H7 (cell line): ENCODE measurements around the gene RHCG. TPM values are rescaled to one million over a fixed set of nuclear protein-coding genes. Genes with fewer than 3 reads are reported as not detected.

ENCODE experiments used
- DNase-seq: peaks from one replicate; pipeline ENCODE4 v3.0.0; 2012
- H3K27me3 ChIP-seq: 2 replicates; pipeline ENCODE4 v1.6.0; 2011; ENCODE audit warnings: mild to moderate bottlenecking, low read length; ENCODE audit not compliant: control insufficient read depth, insufficient read depth
- H3K36me3 ChIP-seq: replicated peaks from 2 replicates; pipeline ENCODE4 v1.5.1; 2011; ENCODE audit warnings: low read length; ENCODE audit not compliant: control insufficient read depth, insufficient read depth
- H3K4me3 ChIP-seq: 2 replicates; pipeline ENCODE4 v1.5.1; 2011; ENCODE audit warnings: low read depth, mild to moderate bottlenecking, control low read depth, low read length, moderate library complexity; ENCODE audit not compliant: insufficient read depth
- total RNA-seq: library from RNA; depleted of rRNA; stranded (reverse); fragments of >200 nt; shearing (Covaris generic); gene quantifications from 2 replicates; pipeline ENCODE4 v1.2.3, GENCODE V29; 2014

RHCG gene
- total RNA-seq, 1 experiment from 2014 or later = not detected

DNA sequence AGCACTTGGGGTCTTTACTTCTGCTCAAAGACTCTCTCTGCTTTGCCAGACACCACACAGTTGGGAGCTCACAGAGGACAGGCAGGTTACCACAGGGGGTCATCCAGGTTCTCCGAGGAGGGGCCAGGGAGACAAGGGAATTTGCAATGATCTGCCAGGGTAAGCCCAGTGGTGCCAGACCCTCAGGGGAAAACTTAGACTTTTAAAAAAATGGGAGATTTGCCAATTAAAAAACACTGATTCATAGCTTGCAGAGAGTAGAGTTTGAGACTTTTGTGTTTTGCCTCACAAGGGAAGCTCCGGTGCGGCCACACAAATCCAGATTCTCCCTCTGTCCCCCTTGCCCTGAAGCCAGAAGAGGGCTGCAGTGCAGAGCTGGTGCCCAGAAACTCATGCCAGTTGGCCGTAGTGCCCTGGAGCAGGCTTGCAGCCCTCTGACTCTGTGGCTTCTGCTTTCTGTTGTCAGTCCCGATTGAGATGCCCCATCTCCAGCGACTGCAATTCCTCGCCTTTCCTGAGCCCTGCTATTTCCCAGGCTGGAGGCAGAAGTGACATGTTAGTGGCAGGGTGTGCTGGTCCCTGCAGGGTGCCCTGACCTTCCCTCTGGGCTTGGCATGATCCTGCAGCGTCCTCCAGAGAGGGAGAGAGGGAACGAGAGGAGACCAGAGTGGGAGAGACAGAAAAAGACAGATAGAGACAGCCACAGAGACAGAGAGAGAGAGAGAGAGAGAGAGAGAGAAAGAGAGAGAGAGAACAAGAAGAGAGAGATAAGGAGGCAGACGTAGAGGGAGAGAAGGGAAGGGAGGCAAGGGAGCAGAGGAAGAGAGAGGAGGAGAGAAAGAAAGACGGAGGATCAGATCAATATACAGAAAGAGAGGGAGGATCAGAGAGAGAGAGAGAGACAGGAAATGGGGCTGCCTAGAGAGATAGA, 46.0 kb downstream of the RHCG start:
- DNase-seq = peak; percentile 67
- H3K36me3 ChIP-seq = no peaks in the 10 kb centered on the region
- H3K4me3 ChIP-seq = no peak overlapping the region
- H3K27me3 ChIP-seq = peaks cover 6% of the 10 kb centered on the region

GRCh38 chr15:89448825-89449224, 47.6 kb downstream of the RHCG start:
- no peaks in the 10 kb centered on the region for H3K36me3 ChIP-seq
- peaks cover 6% of the 10 kb centered on the region for H3K27me3 ChIP-seq
- no peak overlapping the region for H3K4me3 ChIP-seq
- no peak for DNase-seq

DNA sequence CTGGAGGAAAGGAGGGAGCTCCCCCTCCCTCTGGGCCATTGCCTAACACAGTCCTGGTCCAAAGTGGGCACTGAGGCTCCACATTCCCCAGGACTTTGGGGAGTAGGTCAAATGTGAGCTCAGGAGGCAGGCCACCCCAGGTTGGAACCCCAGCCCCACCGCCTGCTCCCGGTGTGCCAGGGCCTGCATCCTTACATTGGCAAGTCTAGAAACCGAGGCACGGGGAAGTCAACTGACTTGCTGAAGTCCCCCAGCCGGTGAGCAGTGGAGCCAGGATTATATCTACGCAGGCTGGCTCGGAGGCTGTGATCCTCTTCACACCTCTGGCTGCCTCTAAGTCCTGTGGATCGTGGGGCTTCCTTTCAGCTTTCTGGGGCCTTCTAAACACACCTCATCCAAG, 48.7 kb downstream of the RHCG start:
- DNase-seq = no peak
- no peak overlapping the region for H3K4me3 ChIP-seq

DNA sequence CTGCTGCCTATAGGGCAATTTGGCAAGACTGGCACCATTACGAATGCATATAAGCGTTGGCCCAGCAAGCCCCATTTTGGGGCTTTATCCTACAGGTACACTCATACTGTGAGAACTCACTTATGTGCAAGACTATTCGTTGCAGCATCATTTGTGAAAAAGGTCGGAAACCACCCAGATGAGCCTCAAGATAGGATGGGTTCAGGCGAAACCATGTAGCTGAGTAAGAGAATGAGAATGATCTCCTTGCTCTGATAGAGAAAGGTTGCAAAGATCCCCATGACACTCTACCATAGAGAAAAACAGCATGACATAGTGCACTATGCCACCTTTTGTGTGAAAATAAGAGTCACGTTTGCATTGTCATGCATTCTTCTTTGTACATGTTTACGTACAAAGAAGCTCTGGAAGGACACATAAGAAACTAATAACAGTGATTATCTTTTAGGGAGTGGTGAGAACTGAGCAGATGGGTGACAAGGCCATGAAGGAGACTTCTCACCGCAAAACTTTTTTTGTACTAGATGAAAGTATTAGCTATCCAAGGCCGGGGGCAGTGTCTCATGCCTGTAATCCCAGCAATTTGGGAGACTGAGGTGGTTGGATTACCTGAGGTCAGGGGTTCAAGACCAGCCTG, 50.0 kb downstream of the RHCG start:
- Histone ChIP-seq H3K36me3 (no peaks in the 10 kb centered on the region), H3K4me3 (no peak overlapping the region), H3K27me3 (peaks cover 6% of the 10 kb centered on the region)
- DNase-seq = no peak

More for the DNA sequence above, 48.7 kb downstream of the RHCG start:
- Histone ChIP-seq H3K36me3 (no peaks in the 10 kb centered on the region), H3K27me3 (peaks cover 6% of the 10 kb centered on the region)

GRCh38 chr15:89445518-89445917, 50.9 kb downstream of the RHCG start:
- H3K4me3 ChIP-seq = no peak overlapping the region
- no peaks in the 10 kb centered on the region for H3K36me3 ChIP-seq
- no peak for DNase-seq
- H3K27me3 ChIP-seq = peaks cover 5% of the 10 kb centered on the region

DNA sequence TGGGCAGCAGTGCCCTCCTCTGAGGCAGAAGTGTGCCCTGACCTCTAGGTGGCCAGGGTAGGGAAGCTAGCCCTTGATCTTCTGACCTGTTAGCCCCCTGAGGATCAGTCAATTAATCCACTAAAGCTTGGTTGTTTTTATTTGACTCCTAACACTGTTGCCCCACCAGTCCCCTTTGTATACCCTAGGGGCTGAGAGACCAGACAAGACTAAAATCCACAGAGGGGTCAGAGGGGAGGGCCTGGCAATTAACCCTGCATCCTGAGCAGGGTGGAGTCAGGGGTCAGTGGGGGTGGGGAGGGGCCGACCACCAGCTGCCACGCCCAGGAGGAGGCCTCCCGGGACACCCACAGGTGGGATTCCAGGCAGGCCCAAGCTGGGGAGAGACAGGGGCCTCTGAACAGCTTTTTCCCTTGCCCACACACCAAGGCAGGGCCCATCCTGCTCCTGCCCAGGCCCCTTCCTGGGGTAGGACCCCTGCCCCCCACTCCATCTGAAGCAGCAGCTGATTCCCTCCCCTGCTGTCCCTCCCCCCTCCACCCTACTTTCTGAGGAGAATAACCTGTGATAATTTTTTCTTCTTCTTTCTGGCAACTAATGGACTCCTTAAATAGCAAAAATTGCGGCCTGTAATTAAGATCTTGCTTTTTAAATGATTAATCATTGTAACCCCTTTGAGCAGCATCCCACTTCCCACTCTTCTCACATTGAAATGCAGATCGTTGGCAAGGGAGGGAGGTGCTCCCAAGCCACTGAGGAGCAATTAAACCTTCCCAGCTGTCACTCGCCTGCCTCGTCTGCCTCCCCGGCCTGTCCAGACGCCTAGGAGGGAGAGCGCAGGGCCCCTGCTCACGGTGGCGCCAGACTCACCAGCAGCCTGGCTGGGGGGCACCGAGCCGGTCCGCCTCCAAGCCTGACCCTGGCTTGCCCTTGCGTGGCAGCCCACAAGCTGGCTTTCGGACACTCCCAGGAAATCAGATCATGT, 51.9 kb downstream of the RHCG start:
- no peaks in the 10 kb centered on the region; the same call in none of the 2 replicates for H3K27me3 ChIP-seq
- no peak overlapping the region for H3K4me3 ChIP-seq
- no peaks in the 10 kb centered on the region for H3K36me3 ChIP-seq
- DNase-seq = peak; percentile 87

- H3K4me3 ChIP-seq = no peak overlapping the region
- no peaks in the 10 kb centered on the region for H3K36me3 ChIP-seq
- peaks cover 2% of the 10 kb centered on the region for H3K27me3 ChIP-seq
- DNase-seq = peak; percentile 62
Observed at GRCh38 chr15:89443581-89443980, 52.8 kb downstream of the RHCG start.

DNA sequence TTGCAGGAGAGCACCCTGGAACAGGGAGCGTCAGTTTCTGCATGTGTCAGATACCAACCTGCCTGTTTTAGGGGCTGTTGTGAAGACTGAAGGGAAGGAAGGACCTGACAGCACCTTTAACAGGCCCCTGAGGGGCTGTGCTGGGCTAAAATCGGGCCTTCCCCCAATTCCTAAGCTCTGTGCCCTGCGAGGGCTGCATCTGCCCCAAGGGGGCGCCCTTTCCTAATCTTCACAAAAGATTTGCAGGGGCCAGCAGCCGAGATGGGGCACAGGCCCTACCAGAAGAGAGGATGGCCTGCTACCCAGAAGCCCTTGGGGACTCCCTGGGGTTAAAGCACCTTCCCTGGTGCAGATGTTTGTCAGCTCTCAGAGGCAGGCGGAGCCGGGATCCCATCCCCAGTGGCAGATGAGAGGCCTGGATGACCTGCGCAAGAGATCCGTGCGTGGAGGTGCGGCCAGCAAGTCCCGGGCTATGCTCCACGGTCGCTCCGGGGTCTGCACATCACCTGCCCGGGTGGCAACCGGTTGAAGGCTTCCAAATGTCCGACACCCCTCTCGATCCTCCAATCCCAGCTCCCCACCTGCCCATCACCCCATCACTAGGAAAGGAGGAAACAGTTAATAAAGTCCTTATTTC, 53.6 kb downstream of the RHCG start:
- Histone ChIP-seq H3K27me3 (peaks cover 2% of the 10 kb centered on the region), H3K4me3 (no peak overlapping the region), H3K36me3 (no peaks in the 10 kb centered on the region)
- peak; percentile 95 for DNase-seq

DNA sequence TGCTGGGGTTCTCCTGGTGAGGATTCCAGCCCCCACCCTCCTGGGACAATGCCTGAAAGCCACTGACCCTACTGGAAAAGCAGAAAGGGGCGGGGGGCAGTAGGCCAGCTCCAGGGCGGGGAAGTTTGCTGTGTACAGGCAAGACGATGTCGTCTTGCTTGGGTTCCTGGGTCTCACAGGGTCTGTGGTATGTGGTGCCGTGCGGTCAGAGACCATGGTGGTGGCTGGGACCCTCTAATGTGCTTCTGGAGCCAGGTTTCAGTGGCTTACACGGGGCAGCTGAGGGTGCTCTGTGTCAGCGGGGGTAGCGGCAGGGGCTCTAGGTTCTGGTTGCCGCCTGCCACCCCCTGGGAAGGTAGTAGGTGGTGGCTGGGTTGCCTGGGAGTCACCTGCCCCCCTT, 54.2 kb downstream of the RHCG start:
- H3K36me3 ChIP-seq = no peaks in the 10 kb centered on the region
- H3K27me3 ChIP-seq = peaks cover 2% of the 10 kb centered on the region
- no peak for DNase-seq
- no peak overlapping the region for H3K4me3 ChIP-seq

- Histone ChIP-seq H3K4me3 (no peak overlapping the region), H3K36me3 (no peaks in the 10 kb centered on the region), H3K27me3 (peaks cover 4% of the 10 kb centered on the region)
- DNase-seq = peak; percentile 73
Observed at GRCh38 chr15:89441295-89441812, 55.0 kb downstream of the RHCG start.

DNA sequence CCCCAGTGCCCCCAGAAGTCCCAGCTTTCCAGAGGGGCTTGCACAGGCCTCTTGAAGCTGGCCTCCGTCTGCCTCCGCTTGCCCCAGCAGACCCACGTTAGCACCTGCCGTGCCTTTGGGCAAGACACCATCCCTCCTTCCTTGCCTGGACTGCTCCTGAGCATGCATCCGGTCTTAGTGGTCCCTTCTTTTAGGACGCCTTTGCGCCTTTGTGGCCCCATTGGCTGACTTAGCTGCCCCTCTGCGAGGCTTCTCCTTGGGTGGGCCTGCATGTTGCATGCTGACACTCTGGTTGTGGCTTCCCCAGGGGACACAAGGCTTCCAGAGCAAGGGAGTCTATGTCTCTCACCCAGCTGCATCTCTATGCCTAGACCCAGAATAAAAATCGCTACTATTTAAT, 56.6 kb downstream of the RHCG start:
- Histone ChIP-seq H3K36me3 (no peaks in the 10 kb centered on the region), H3K27me3 (peaks cover 4% of the 10 kb centered on the region), H3K4me3 (no peak overlapping the region)
- DNase-seq = peak; percentile 25

DNA sequence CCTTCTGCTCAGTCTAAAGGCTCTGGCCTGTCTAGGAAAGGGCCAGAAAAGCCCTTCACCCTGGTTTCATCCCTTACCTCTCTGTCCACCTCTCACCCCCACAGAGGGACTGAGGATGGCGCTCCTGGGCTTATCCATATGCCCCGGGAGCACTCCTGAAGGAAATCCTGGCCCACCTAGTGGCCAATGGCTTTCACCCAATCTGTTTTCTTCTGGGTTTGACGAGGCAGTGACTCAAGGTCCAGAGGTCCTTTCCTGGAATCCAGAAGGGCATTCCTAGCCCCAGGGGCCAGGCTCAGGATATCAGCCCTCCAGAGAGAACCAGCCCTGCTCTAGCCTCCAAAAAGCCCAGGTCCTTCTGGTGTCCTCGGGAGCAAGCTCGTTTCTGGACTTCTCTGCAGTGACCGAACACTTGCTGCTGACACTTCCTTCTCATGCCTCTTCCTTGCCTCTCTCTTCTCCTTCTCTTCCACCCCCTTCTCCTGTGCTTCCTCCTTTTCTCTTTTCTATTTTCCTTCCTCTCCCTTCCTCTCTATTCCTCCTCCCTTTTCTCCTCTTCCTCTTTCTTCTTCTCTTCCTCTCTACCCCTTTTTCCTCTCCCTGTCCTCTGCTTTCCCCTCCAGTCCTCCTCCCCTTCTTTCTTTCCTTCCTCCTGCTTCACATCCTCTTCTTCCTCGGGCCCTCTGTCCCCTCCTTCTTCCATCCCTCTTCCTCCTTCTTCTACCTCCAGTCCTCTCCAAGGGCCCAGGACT, 59.6 kb downstream of the RHCG start:
- Histone ChIP-seq H3K4me3 (no peak overlapping the region), H3K27me3 (peaks cover 4% of the 10 kb centered on the region), H3K36me3 (no peaks in the 10 kb centered on the region)
- peak; percentile 65 for DNase-seq

DNA sequence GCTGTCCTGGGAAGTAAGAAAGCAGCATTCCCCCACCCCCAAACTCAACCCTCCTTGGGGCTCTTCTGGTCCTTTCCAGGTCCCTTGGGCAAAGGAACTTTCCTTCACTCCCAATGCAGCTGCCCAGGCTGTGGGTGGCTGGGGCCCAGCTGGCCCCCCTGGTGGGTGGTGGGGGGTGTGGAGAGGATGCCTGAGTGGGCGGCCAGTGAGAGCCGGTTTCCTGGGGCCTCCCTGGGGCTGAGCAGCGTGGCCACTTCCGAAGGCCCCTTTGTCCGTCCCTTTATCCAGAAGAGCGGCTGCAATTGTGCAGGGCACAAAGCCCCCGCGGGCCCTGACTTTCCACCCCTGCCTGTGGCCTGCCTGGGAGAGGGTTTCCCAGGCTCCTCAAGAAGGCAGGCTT, 61.0 kb downstream of the RHCG start:
- Histone ChIP-seq H3K4me3 (no peak overlapping the region), H3K36me3 (no peaks in the 10 kb centered on the region), H3K27me3 (peaks cover 8% of the 10 kb centered on the region)
- peak; percentile 47 for DNase-seq
